ENCODE data around the gene PGA4.
"Not testable (repeated sequence)": the region's sequence is repeated elsewhere in the genome, so short reads cannot be mapped to it uniquely, and the experiment has no call there.

The PGA4 gene

GRCh38 chr11:61204502-61205059 is 17.6 kb upstream of the PGA4 start:
- DNase-seq (ENCODE audit: low read depth), result not testable (repeated sequence)

- not testable (repeated sequence) for DNase-seq (ENCODE audit: low read depth)
Observed at GRCh38 chr11:61207636-61208310, 14.4 kb upstream of the PGA4 start.

GRCh38 chr11:61210629-61211028 is 11.5 kb upstream of the PGA4 start:
- DNase-seq (ENCODE audit: low read depth), result not testable (repeated sequence)

- DNase-seq (ENCODE audit: low read depth), result not testable (repeated sequence)
Observed at GRCh38 chr11:61211327-61211952, 10.7 kb upstream of the PGA4 start.

GRCh38 chr11:61212202-61212601 is 9.9 kb upstream of the PGA4 start:
- DNase-seq (ENCODE audit: low read depth), result not testable (repeated sequence)

GRCh38 chr11:61213711-61214324 is 8.3 kb upstream of the PGA4 start:
- DNase-seq (ENCODE audit: low read depth), result not testable (repeated sequence)

GRCh38 chr11:61218306-61218705 is 3.8 kb upstream of the PGA4 start:
- not testable (repeated sequence) for DNase-seq (ENCODE audit: low read depth)

GRCh38 chr11:61219016-61219415 is 3.1 kb upstream of the PGA4 start:
- not testable (repeated sequence) for DNase-seq (ENCODE audit: low read depth)

- DNase-seq (ENCODE audit: low read depth), result not testable (repeated sequence)
Observed at GRCh38 chr11:61222692-61223091, 545 bp downstream of the PGA4 start.

- not testable (repeated sequence) for DNase-seq (ENCODE audit: low read depth)
Observed at GRCh38 chr11:61226457-61227137, 4.5 kb downstream of the PGA4 start.

GRCh38 chr11:61229458-61229857 is 7.3 kb downstream of the PGA4 start:
- not testable (repeated sequence) for DNase-seq (ENCODE audit: low read depth)

- DNase-seq (ENCODE audit: low read depth), result not testable (repeated sequence)
Observed at GRCh38 chr11:61231033-61231432, 8.9 kb downstream of the PGA4 start.

GRCh38 chr11:61231585-61231984 is 9.4 kb downstream of the PGA4 start:
- not testable (repeated sequence) for DNase-seq (ENCODE audit: low read depth)

- DNase-seq (ENCODE audit: low read depth), result not testable (repeated sequence)
Observed at GRCh38 chr11:61232548-61233145, 10.5 kb downstream of the PGA4 start.

GRCh38 chr11:61237130-61237529 is 15.0 kb downstream of the PGA4 start:
- DNase-seq (ENCODE audit: low read depth), result not testable (repeated sequence)

- not testable (repeated sequence) for DNase-seq (ENCODE audit: low read depth)
Observed at GRCh38 chr11:61240288-61240687, 18.1 kb downstream of the PGA4 start.

GRCh38 chr11:61240875-61241274 is 18.7 kb downstream of the PGA4 start, which contains the start of gene PGA5:
PGA5 (plus strand) TSS chr11:61241175; CDS start chr11:61241227, 52 bp downstream.
- not testable (repeated sequence) for DNase-seq (ENCODE audit: low read depth)

GRCh38 chr11:61241526-61241925 is 19.4 kb downstream of the PGA4 start:
- DNase-seq (ENCODE audit: low read depth), result not testable (repeated sequence)

GRCh38 chr11:61245284-61245964 is 23.3 kb downstream of the PGA4 start:
- not testable (repeated sequence) for DNase-seq (ENCODE audit: low read depth)

GRCh38 chr11:61248071-61248470 is 25.9 kb downstream of the PGA4 start:
- not testable (repeated sequence) for DNase-seq (ENCODE audit: low read depth)

GRCh38 chr11:61249201-61249600 is 27.1 kb downstream of the PGA4 start:
- DNase-seq (ENCODE audit: low read depth), result not testable (repeated sequence)

Data from stimulated activated CD8-positive, alpha-beta memory T cell treated with anti-CD3 and anti-CD28 coated beads, Interleukin-4, amount 100 ng/mL, for 24 hours (primary cell).